ENCODE data around the gene ZNF740. TPM values are rescaled to one million over a fixed set of nuclear protein-coding genes. Genes with fewer than 3 reads are reported as not detected.

ZNF740 gene
- total RNA-seq, 1 experiment from 2014 or later: 49.7 TPM

GRCh38 chr12:53172352-53172751, 8.2 kb upstream of the ZNF740 start:
- no peaks in the 10 kb centered on the region for H3K9me2 ChIP-seq (ENCODE audit: insufficient read depth)
- H3K36me3 ChIP-seq (ENCODE audit: control insufficient read depth in 1 of 2, insufficient read depth in 2 of 2, low read length in 2 of 2): no peaks in the 10 kb centered on the region
- intact Hi-C loops (cut with micrococcal nuclease): no loop called here
- POLR2A ChIA-PET: no interaction called here
- H4K20me1 ChIP-seq (ENCODE audit: insufficient read depth): no peaks in the 10 kb centered on the region
- no peak overlapping the region for H3K9ac ChIP-seq (ENCODE audit: low read length)
- H3K79me2 ChIP-seq (ENCODE audit: insufficient read depth, low read length): no peaks in the 10 kb centered on the region
- no peaks in the 10 kb centered on the region for H3K9me3 ChIP-seq (ENCODE audit: control insufficient read depth in 1 of 2, insufficient read depth in 1 of 2, low read depth in 1 of 2, low read length in 2 of 2)
- TF ChIP-seq CEBPB (IDR thresholded peaks at IDR 0.05; ENCODE audit: low read depth): no peak
- no peak for TF ChIP-seq ZNF274 (IDR thresholded peaks at IDR 0.05; ENCODE audit: low read depth, low read length)
- no peak for TF ChIP-seq JUND (IDR thresholded peaks at IDR 0.05)
- TF ChIP-seq ZBTB33 (IDR thresholded peaks at IDR 0.05; ENCODE audit: extremely low read depth, insufficient replicate concordance, low read length): no peak
- no peak for TF ChIP-seq YY1 (IDR thresholded peaks at IDR 0.05; ENCODE audit: extremely low read depth, insufficient replicate concordance, low read depth, low read length)
- no peak for TF ChIP-seq RAD21 (IDR thresholded peaks at IDR 0.05; ENCODE audit: low read depth)
- TF ChIP-seq TCF7L2 (IDR thresholded peaks at IDR 0.05; ENCODE audit: borderline replicate concordance, extremely low read depth, insufficient read depth, insufficient read length): no peak
- no TSS peak for BruUV-seq (replicated peaks)
- DNase-seq (ENCODE audit: low read depth, low spot score) (no peak), ATAC-seq (no peak)
- H3K4me1 ChIP-seq (ENCODE audit: control insufficient read depth in 1 of 2, insufficient read depth in 2 of 2, low read length in 2 of 2): peaks cover 21 to 45% of the 10 kb centered on the region in 2 experiments; a peak in 3 of 4 replicates
- CTCF ChIA-PET: interaction anchor here (1.3 to 2.0 kb wide), 2 partner anchors 13 to 118 kb away, joined by 3 to 7 read pairs; no protein-coding TSS in a partner anchor
- no peak overlapping the region for H2AFZ ChIP-seq (ENCODE audit: low read depth, low read length, poor library complexity, severe bottlenecking)
- H3K27ac ChIP-seq (ENCODE audit: low read depth, low read length): no peak overlapping the region
- no peak overlapping the region; the same call in 1 of the 2 replicates for H3K4me2 ChIP-seq (ENCODE audit: low read length)
- no peaks in the 10 kb centered on the region for H3K27me3 ChIP-seq (ENCODE audit: insufficient read depth, low read length)
- RAD21 ChIA-PET (ENCODE audit: low non-redundant PET in 1 of 2, low total read pairs in 2 of 2, uncharacterized antibody in 2 of 2, unreplicated experiment in 2 of 2): no interaction called here
- no peak overlapping the region for H3K4me3 ChIP-seq (replicated peaks in 1 of 2; ENCODE audit: low read depth in 1 of 2, low read length in 2 of 2)
